Endothelial cell (in vitro differentiated cells): ENCODE measurements around the gene NR5A2. TPM values are rescaled to one million over a fixed set of nuclear protein-coding genes. Genes with fewer than 3 reads are reported as not detected.

Experiments
- DNase-seq: peaks from one replicate; pipeline ENCODE4 v3.0.0; 2021; ENCODE audit warnings: low spot score
- H3K27ac Mint-ChIP-seq: one replicate; pipeline ENCODE4 v1.8.0; 2021; ENCODE audit warnings: mixed read lengths, inconsistent platforms; ENCODE audit not compliant: unreplicated experiment
- H3K27me3 Mint-ChIP-seq: one replicate; pipeline ENCODE4 v1.8.0; 2021; ENCODE audit warnings: mild to moderate bottlenecking, moderate library complexity, mixed read lengths, inconsistent platforms; ENCODE audit not compliant: unreplicated experiment
- H3K36me3 Mint-ChIP-seq: one replicate; pipeline ENCODE4 v1.8.0; 2021; ENCODE audit warnings: mild to moderate bottlenecking, low read depth, mixed read lengths, inconsistent platforms; ENCODE audit not compliant: unreplicated experiment
- H3K4me1 Mint-ChIP-seq: one replicate; pipeline ENCODE4 v1.8.0; 2021; ENCODE audit warnings: mild to moderate bottlenecking, mixed read lengths, inconsistent platforms; ENCODE audit not compliant: unreplicated experiment
- H3K4me3 Mint-ChIP-seq: one replicate; pipeline ENCODE4 v1.8.0; 2021; ENCODE audit warnings: mild to moderate bottlenecking, mixed read lengths, inconsistent platforms; ENCODE audit not compliant: unreplicated experiment
- H3K9me3 Mint-ChIP-seq: one replicate; pipeline ENCODE4 v1.8.0; 2021; ENCODE audit warnings: mixed read lengths, inconsistent platforms; ENCODE audit not compliant: unreplicated experiment
- CTCF ChIP-seq: fragments of 200-600 bp; sonication (generic); IDR thresholded peaks from one replicate; pipeline ENCODE4 v1.5.0; 2021; ENCODE audit warnings: antibody characterized with exemption; ENCODE audit not compliant: unreplicated experiment
- total RNA-seq: library from RNA; stranded (reverse); fragmentation: NEBNext Ultra II Directional; extraction: Animal tissue kit (Norgen Biotek cat#: 25700); gene quantifications from one replicate; pipeline ENCODE4 v1.2.1, GENCODE V29; 2021; ENCODE audit not compliant: unreplicated experiment

Gene NR5A2
- total RNA-seq, 1 donor from 2014 or later: 7.0 TPM

GRCh38 chr1:200179126-200179780 lies 151.7 kb downstream of the NR5A2 start:
- no peak for TF ChIP-seq CTCF
- Mint-ChIP-seq H3K36me3 (no peaks in the 10 kb centered on the region), H3K4me1 (no peaks in the 10 kb centered on the region), H3K4me3 (no peak overlapping the region), H3K27ac (no peak overlapping the region), H3K9me3 (no peaks in the 10 kb centered on the region), H3K27me3 (no peaks in the 10 kb centered on the region)
- DNase-seq: no peak

GRCh38 chr1:200179781-200180160 lies 152.3 kb downstream of the NR5A2 start:
- no peak for TF ChIP-seq CTCF
- H3K27ac Mint-ChIP-seq: no peak overlapping the region
- H3K4me3 Mint-ChIP-seq: no peak overlapping the region
- DNase-seq: no peak
- peaks cover 1% of the 10 kb centered on the region for H3K27me3 Mint-ChIP-seq
- no peaks in the 10 kb centered on the region for H3K9me3 Mint-ChIP-seq
- no peaks in the 10 kb centered on the region for H3K4me1 Mint-ChIP-seq
- no peaks in the 10 kb centered on the region for H3K36me3 Mint-ChIP-seq

- TF ChIP-seq CTCF: no peak
- peaks cover 1% of the 10 kb centered on the region for H3K27me3 Mint-ChIP-seq
- no peaks in the 10 kb centered on the region for H3K4me1 Mint-ChIP-seq
- no peak for DNase-seq
- peaks cover 5% of the 10 kb centered on the region for H3K36me3 Mint-ChIP-seq
- H3K4me3 Mint-ChIP-seq: no peak overlapping the region
- H3K9me3 Mint-ChIP-seq: peaks cover 5% of the 10 kb centered on the region
- no peak overlapping the region for H3K27ac Mint-ChIP-seq
Observed at GRCh38 chr1:200180821-200181220, 153.3 kb downstream of the NR5A2 start.

GRCh38 chr1:200181861-200182260 lies 154.4 kb downstream of the NR5A2 start:
- H3K27ac Mint-ChIP-seq: no peak overlapping the region
- H3K27me3 Mint-ChIP-seq: peaks cover 2% of the 10 kb centered on the region
- peaks cover 10% of the 10 kb centered on the region for H3K9me3 Mint-ChIP-seq
- no peak for TF ChIP-seq CTCF
- no peak overlapping the region for H3K4me3 Mint-ChIP-seq
- H3K36me3 Mint-ChIP-seq: peaks cover 10% of the 10 kb centered on the region
- H3K4me1 Mint-ChIP-seq: no peaks in the 10 kb centered on the region
- DNase-seq: no peak

- H3K4me3 Mint-ChIP-seq: no peak overlapping the region
- peaks cover 11% of the 10 kb centered on the region for H3K36me3 Mint-ChIP-seq
- peaks cover 2% of the 10 kb centered on the region for H3K27me3 Mint-ChIP-seq
- H3K4me1 Mint-ChIP-seq: no peaks in the 10 kb centered on the region
- H3K9me3 Mint-ChIP-seq: peaks cover 10% of the 10 kb centered on the region
- no peak overlapping the region for H3K27ac Mint-ChIP-seq
- no peak for TF ChIP-seq CTCF
- DNase-seq: no peak
Observed at GRCh38 chr1:200182701-200183100, 155.2 kb downstream of the NR5A2 start.
